H1 (cell line): ENCODE measurements around the gene ARHGEF28. TPM values are rescaled to one million over a fixed set of nuclear protein-coding genes. Genes with fewer than 3 reads are reported as not detected.

ENCODE experiments used
- CTCF ChIA-PET: fragments of 300-600 bp; sonication (Branson Sonifier 250); formaldehyde crosslinking; loops from one replicate; lab custom pipeline; 2021; ENCODE audit not compliant: partially characterized antibody; lab: Charles Lee
- POLR2A ChIA-PET: fragments of 300-600 bp; sonication (Branson Sonifier 250); formaldehyde crosslinking; loops from one replicate; lab custom pipeline; 2021; ENCODE audit warnings: inconsistent platforms; ENCODE audit not compliant: partially characterized antibody; lab: Charles Lee
- DNase-seq, 2 experiments: peaks; one replicate each; pipeline versions ENCODE4 v3.0.0 to v3.0.0-alpha.2; 2010 to 2022; ENCODE audit warnings: low spot score in 2 of 2, low read depth in 1 of 2, mixed read lengths in 1 of 2
- FAIRE-seq: peaks from 2 replicates; lab custom pipeline; 2011; peaks lifted over from hg19 to GRCh38; lab: Jason Lieb, UNC
- H2AFZ ChIP-seq: 2 replicates; pipeline ENCODE4 v1.8.1; 2012; ENCODE audit warnings: low read length, inconsistent platforms
- H2AK5ac ChIP-seq: 2 replicates; pipeline ENCODE4 v1.6.1; 2013; ENCODE audit warnings: low read depth, low read length
- H2BK120ac ChIP-seq: replicated peaks from 2 replicates; pipeline ENCODE3; 2013; ENCODE audit warnings: low read depth, low read length, inconsistent platforms
- H2BK12ac ChIP-seq: 2 replicates; pipeline ENCODE4 v1.6.1; 2013; ENCODE audit warnings: low read depth, low read length
- H2BK15ac ChIP-seq: 2 replicates; pipeline ENCODE4 v1.6.1; 2013; ENCODE audit warnings: low read length
- H2BK20ac ChIP-seq: 2 replicates; pipeline ENCODE4 v1.6.1; 2013; ENCODE audit warnings: low read length
- H2BK5ac ChIP-seq: 2 replicates; pipeline ENCODE4 v1.6.1; 2013; ENCODE audit warnings: low read depth, low read length
- H3K14ac ChIP-seq: 2 replicates; pipeline ENCODE4 v1.6.1; 2013; ENCODE audit warnings: inconsistent platforms; ENCODE audit not compliant: insufficient read length
- H3K18ac ChIP-seq: 2 replicates; pipeline ENCODE4 v1.6.1; 2013; ENCODE audit warnings: low read length; ENCODE audit errors: extremely low read depth
- H3K23ac ChIP-seq: 2 replicates; pipeline ENCODE4 v1.6.1; 2013; ENCODE audit warnings: inconsistent platforms; ENCODE audit not compliant: insufficient read length
- H3K23me2 ChIP-seq: 2 replicates; pipeline ENCODE4 v1.6.1; 2013; ENCODE audit warnings: low read depth, low read length
- H3K27ac ChIP-seq: 2 replicates; pipeline ENCODE4 v1.6.1; 2011; ENCODE audit warnings: low read depth, low read length, inconsistent platforms
- H3K27me3 ChIP-seq, 4 experiments: replicated peaks in 1 of 4; 1 replicate in 1 of 4; 2 replicates in 3 of 4; pipeline versions ENCODE4 v1.6.1 to v1.8.1; 2011 to 2013; ENCODE audit warnings: low read length in 3 of 4, mild to moderate bottlenecking in 3 of 4, inconsistent platforms in 2 of 4, mixed read lengths in 2 of 4, moderate library complexity in 1 of 4; ENCODE audit not compliant: control insufficient read depth in 3 of 4, insufficient read depth in 3 of 4; ENCODE audit errors: extremely low read depth in 1 of 4
- H3K36me3 ChIP-seq, 4 experiments: 2 replicates each; pipeline versions ENCODE4 v1.6.1 to v1.8.1; 2011 to 2013; ENCODE audit warnings: mild to moderate bottlenecking in 4 of 4, low read length in 3 of 4, moderate library complexity in 2 of 4, control low read depth in 1 of 4, inconsistent platforms in 1 of 4; ENCODE audit not compliant: insufficient read depth in 4 of 4, control insufficient read depth in 2 of 4
- H3K4ac ChIP-seq: replicated peaks from 2 replicates; pipeline ENCODE3; 2013; ENCODE audit warnings: low read length, low read depth, mixed read lengths, inconsistent platforms; ENCODE audit not compliant: insufficient read length
- H3K4me1 ChIP-seq, 4 experiments: replicated peaks in 1 of 4; 1 replicate in 1 of 4; 2 replicates in 3 of 4; pipeline versions ENCODE4 v1.6.1 to v1.8.1; 2011 to 2013; ENCODE audit warnings: low read length in 3 of 4, inconsistent platforms in 2 of 4, mixed read lengths in 1 of 4; ENCODE audit not compliant: insufficient read depth in 4 of 4, control insufficient read depth in 3 of 4
- H3K4me2 ChIP-seq, 2 experiments: 2 replicates each; pipeline versions ENCODE4 v1.6.1 to v1.8.1; 2011 to 2013; ENCODE audit warnings: low read depth in 2 of 2, low read length in 2 of 2, control low read depth in 1 of 2, inconsistent platforms in 1 of 2, mild to moderate bottlenecking in 1 of 2; ENCODE audit not compliant: insufficient read depth in 1 of 2
- H3K4me3 ChIP-seq, 4 experiments: fragments of 200-600, 300-600 bp in 1 of 4; sonication (generic), shearing (Covaris generic), sonication (Bioruptor Twin) in 1 of 4; 2 replicates each; pipeline versions ENCODE4 v1.5.1 to v1.8.1; 2011 to 2016; ENCODE audit warnings: low read length in 4 of 4, low read depth in 3 of 4, control low read depth in 2 of 4, inconsistent platforms in 2 of 4, mild to moderate bottlenecking in 2 of 4, mixed read lengths in 1 of 4, moderate library complexity in 1 of 4; ENCODE audit not compliant: insufficient read depth in 2 of 4; ENCODE audit errors: extremely low read depth in 1 of 4
- H3K56ac ChIP-seq: replicated peaks from 2 replicates; pipeline ENCODE3; 2013; ENCODE audit warnings: low read depth, mild to moderate bottlenecking, mixed read lengths, low read length, inconsistent platforms; ENCODE audit not compliant: insufficient read length
- H3K79me1 ChIP-seq: 2 replicates; pipeline ENCODE4 v1.6.1; 2013; ENCODE audit warnings: low read depth, low read length, control low read depth
- H3K79me2 ChIP-seq, 2 experiments: 2 replicates each; pipeline versions ENCODE4 v1.6.1 to v1.8.1; 2012 to 2013; ENCODE audit warnings: low read length in 2 of 2, mild to moderate bottlenecking in 2 of 2, inconsistent platforms in 1 of 2; ENCODE audit not compliant: insufficient read depth in 2 of 2, control insufficient read depth in 1 of 2
- H3K9ac ChIP-seq, 4 experiments: replicated peaks in 1 of 4; 1 replicate in 1 of 4; 2 replicates in 3 of 4; pipeline versions ENCODE4 v1.6.1 to v1.8.1; 2011 to 2013; ENCODE audit warnings: low read depth in 3 of 4, low read length in 3 of 4, control low read depth in 2 of 4, mild to moderate bottlenecking in 2 of 4, moderate library complexity in 2 of 4, inconsistent platforms in 1 of 4; ENCODE audit errors: extremely low read depth in 1 of 4
- H3K9me3 ChIP-seq, 2 experiments: 2 replicates each; pipeline versions ENCODE4 v1.6.1 to v1.8.1; 2012 to 2013; ENCODE audit warnings: mild to moderate bottlenecking in 2 of 2, moderate library complexity in 2 of 2, control low read depth in 1 of 2, inconsistent platforms in 1 of 2, low read depth in 1 of 2, low read length in 1 of 2, mixed read lengths in 1 of 2; ENCODE audit not compliant: insufficient read depth in 2 of 2
- H4K20me1 ChIP-seq, 2 experiments: replicated peaks in 1 of 2; 2 replicates each; pipeline versions ENCODE3 to v1.8.1; 2011 to 2013; ENCODE audit warnings: inconsistent platforms in 2 of 2, low read length in 2 of 2, mild to moderate bottlenecking in 1 of 2; ENCODE audit not compliant: insufficient read depth in 2 of 2, control insufficient read depth in 1 of 2
- H4K5ac ChIP-seq: 2 replicates; pipeline ENCODE4 v1.6.1; 2013; ENCODE audit warnings: low read length, low read depth, mixed read lengths, inconsistent platforms; ENCODE audit not compliant: insufficient read length
- H4K8ac ChIP-seq: 2 replicates; pipeline ENCODE4 v1.8.0; 2013; ENCODE audit warnings: mild to moderate bottlenecking, moderate library complexity, low read length, inconsistent platforms; ENCODE audit not compliant: insufficient read depth; ENCODE audit errors: extremely low read depth
- H4K91ac ChIP-seq: replicated peaks from 2 replicates; pipeline ENCODE3; 2013; ENCODE audit warnings: low read length, mixed read lengths, inconsistent platforms; ENCODE audit not compliant: insufficient read length
- BRCA1 ChIP-seq: IDR thresholded peaks from 2 replicates; pipeline ENCODE4 v1.6.1; 2012; ENCODE audit warnings: low read depth, low read length, improper control_type of control experiment
- EP300 ChIP-seq, 2 experiments: IDR thresholded peaks; 1 replicate in 1 of 2; 2 replicates in 1 of 2; pipeline ENCODE4 v1.6.1; 2011 to 2012; ENCODE audit warnings: low read depth in 2 of 2, low read length in 2 of 2, mild to moderate bottlenecking in 2 of 2, borderline replicate concordance in 1 of 2, inconsistent platforms in 1 of 2, moderate library complexity in 1 of 2
- FOSL1 ChIP-seq: IDR thresholded peaks from 2 replicates; pipeline ENCODE4 v1.6.1; 2011; ENCODE audit warnings: mild to moderate bottlenecking, low read depth, low read length, moderate library complexity; ENCODE audit not compliant: insufficient read depth
- KDM1A ChIP-seq: fragments of 200-600, 300-600 bp; sonication (generic); IDR thresholded peaks from 2 replicates; pipeline ENCODE4 v1.7.1; 2016; ENCODE audit warnings: mild to moderate bottlenecking, low read length, borderline replicate concordance
- KDM5A ChIP-seq: fragments of 200-600 bp; IDR thresholded peaks from 2 replicates; pipeline ENCODE4 v1.7.1; 2012; ENCODE audit warnings: mild to moderate bottlenecking, low read length, inconsistent platforms, mixed read lengths
- NANOG ChIP-seq: IDR thresholded peaks from 2 replicates; pipeline ENCODE4 v1.6.1; 2011; ENCODE audit warnings: low read length, low read depth, mild to moderate bottlenecking, inconsistent platforms; ENCODE audit not compliant: insufficient read depth, poor library complexity, severe bottlenecking
- RAD21 ChIP-seq, 2 experiments: IDR thresholded peaks in 1 of 2; conservative IDR thresholded peaks in 1 of 2; 2 replicates each; pipeline ENCODE4 v1.6.1; 2011; ENCODE audit warnings: low read depth in 2 of 2, low read length in 2 of 2, improper control_type of control experiment in 1 of 2, inconsistent platforms in 1 of 2, mild to moderate bottlenecking in 1 of 2, moderate library complexity in 1 of 2
- RBBP5 ChIP-seq: IDR thresholded peaks from 2 replicates; pipeline ENCODE4 v1.7.1; 2012; ENCODE audit warnings: low read depth, mild to moderate bottlenecking, inconsistent platforms, low read length, moderate library complexity, borderline replicate concordance
- RFX5 ChIP-seq: IDR thresholded peaks from 2 replicates; pipeline ENCODE4 v1.6.1; 2011; ENCODE audit warnings: low read depth, low read length, improper control_type of control experiment, borderline replicate concordance
- SIN3A ChIP-seq, 2 experiments: IDR thresholded peaks in 1 of 2; conservative IDR thresholded peaks in 1 of 2; 2 replicates each; pipeline ENCODE4 v1.6.1; 2011 to 2012; ENCODE audit warnings: low read length in 2 of 2, improper control_type of control experiment in 1 of 2, low read depth in 1 of 2, mild to moderate bottlenecking in 1 of 2
- TAF7 ChIP-seq: optimal IDR thresholded peaks from 2 replicates; pipeline ENCODE3; 2011; ENCODE audit warnings: low read depth, mild to moderate bottlenecking, inconsistent platforms, low read length, moderate library complexity, borderline replicate concordance
- YY1 ChIP-seq: IDR thresholded peaks from 2 replicates; pipeline ENCODE4 v1.6.1; 2011; ENCODE audit warnings: low read depth, mild to moderate bottlenecking, low read length
- WGBS, 2 experiments: shearing (Covaris generic) in 1 of 2; methylation state at CpG; one replicate each; pipeline versions ENCODE4 v1.1.6 to v1.1.7; 2013 to 2015; ENCODE audit warnings: low lambda C conversion rate in 2 of 2, mixed read lengths in 2 of 2, inconsistent platforms in 1 of 2, low coverage in 1 of 2, missing lambda C conversion rate in 1 of 2; ENCODE audit not compliant: insufficient replicate concordance in 2 of 2, insufficient coverage in 1 of 2, insufficient read length in 1 of 2; ENCODE audit errors: extremely low coverage in 1 of 2, missing lambda C conversion rate in 1 of 2; 5-methylcytosine and 5-hydroxymethylcytosine counted together
- polyA plus RNA-seq, 7 experiments: library from polyadenylated mRNA; depleted of rRNA in 3 of 7; stranded (reverse) in 5 of 7; unstranded in 2 of 7; fragments of >200 nt in 5 of 7; fragments of 200-250 nt in 2 of 7; gene quantifications; 1 replicate in 5 of 7; 2 replicates in 1 of 7; 4 replicates in 1 of 7; pipeline versions ENCODE4 v1.2.1 to v1.2.3, GENCODE V29; 2011 to 2013; ENCODE audit warnings: missing spikeins in 2 of 7, mixed read lengths in 2 of 7
- total RNA-seq: library from RNA; stranded (reverse); fragmentation: NEBNext Ultra II Directional; extraction: Animal tissue kit (Norgen Biotek cat#: 25700); gene quantifications from 2 replicates; pipeline ENCODE4 v1.2.1, GENCODE V29; 2021
- TF ChIP-seq, protein P1 (sequence below): IDR thresholded peaks from 2 replicates; pipeline ENCODE4 v1.6.1; 2012; ENCODE audit warnings: inconsistent platforms

ARHGEF28 gene
- total and polyA plus RNA-seq, 2 of the 8 experiments (the other 6 are each of a cell fraction or from before 2014, with no cell fraction given) = 0.33 to 1.0 TPM

DNA sequence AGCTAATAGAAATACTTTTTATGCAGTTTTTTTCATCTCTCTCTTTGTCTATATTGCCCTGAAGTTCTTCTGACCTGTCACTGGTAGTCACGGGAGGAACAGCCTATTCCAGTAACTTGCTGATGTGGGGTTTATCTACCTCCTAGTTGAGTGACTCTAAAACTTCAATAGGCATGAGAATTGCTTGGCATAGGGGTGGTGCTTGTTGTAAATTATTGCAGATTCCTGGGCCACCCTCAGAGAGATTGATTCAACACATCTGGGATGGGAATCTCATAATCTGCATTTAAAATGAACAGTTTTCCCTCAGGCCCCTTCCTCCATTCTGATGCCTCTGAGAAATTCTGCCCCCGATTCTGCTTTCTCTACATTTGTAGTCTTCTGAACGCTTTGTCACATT lies 184.4 kb downstream of the ARHGEF28 start:
- Histone ChIP-seq H3K9ac (no peak overlapping the region), H3K79me1 (no peaks in the 10 kb centered on the region), H2BK120ac (no peak overlapping the region), H3K27ac (no peak overlapping the region), H3K56ac (no peak overlapping the region), H4K20me1 (no peaks in the 10 kb centered on the region), H3K4ac (no peak overlapping the region), H3K23me2 (no peaks in the 10 kb centered on the region), H4K8ac (no peak overlapping the region), H2BK15ac (no peak overlapping the region), H3K18ac (no peak overlapping the region), H2AK5ac (no peak overlapping the region), H3K79me2 (no peaks in the 10 kb centered on the region), H3K9me3 (no peaks in the 10 kb centered on the region), H2BK5ac (no peak overlapping the region), H2BK12ac (no peak overlapping the region), H3K4me1 (0 out of 7 replicates have a peak, but pooled peaks cover 0 to 2% (median 0%) of the 10 kb centered on the region in 4 experiments), H3K14ac (no peak overlapping the region), H4K91ac (no peak overlapping the region), H3K36me3 (no peaks in the 10 kb centered on the region), H3K27me3 (no peaks in the 10 kb centered on the region; a peak in 1 of 7 replicates), H2AFZ (no peak overlapping the region), H3K4me2 (no peak overlapping the region), H4K5ac (no peak overlapping the region), H3K23ac (no peak overlapping the region), H2BK20ac (no peak overlapping the region), H3K4me3 (no peak overlapping the region)
- CTCF ChIA-PET = interaction anchor here (0.6 kb wide), 1 partner anchor 78 kb away, joined by 3 read pairs; no protein-coding TSS in a partner anchor
- no peak for DNase-seq
- POLR2A ChIA-PET = no interaction called here
- WGBS, 2 experiments = 84% methylated on average over 3 of the region's 3 CpGs; no CpG with 5 or more reads in 1 of the 2 experiments
- FAIRE-seq = no peak
- TF ChIP-seq RBBP5 (no peak), SIN3A (conservative IDR thresholded peaks at IDR 0.05 in 1 of 2, IDR thresholded peaks at IDR 0.05 in 1 of 2; ENCODE audit: low read depth in 1 of 2, low read length in 2 of 2) (no peak), NANOG (no peak), KDM1A (no peak), TAF7 (no peak), BRCA1 (no peak), YY1 (no peak), KDM5A (no peak), RFX5 (no peak), EP300 (IDR thresholded peaks at IDR 0.05; ENCODE audit: borderline replicate concordance in 1 of 2, low read depth in 2 of 2, low read length in 2 of 2) (no peak), FOSL1 (no peak), RAD21 (IDR thresholded peaks at IDR 0.05 in 1 of 2, conservative IDR thresholded peaks at IDR 0.05 in 1 of 2; ENCODE audit: low read depth in 2 of 2, low read length in 2 of 2) (no peak)
- TF ChIP-seq, protein P1, sequence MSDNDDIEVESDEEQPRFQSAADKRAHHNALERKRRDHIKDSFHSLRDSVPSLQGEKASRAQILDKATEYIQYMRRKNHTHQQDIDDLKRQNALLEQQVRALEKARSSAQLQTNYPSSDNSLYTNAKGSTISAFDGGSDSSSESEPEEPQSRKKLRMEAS = no peak
